ENCODE measurements around the gene POU4F1. TPM values are rescaled to one million over a fixed set of nuclear protein-coding genes. Genes with fewer than 3 reads are reported as not detected.
A peak's percentile ranks its signal among the peaks of the same experiment; 100 is the strongest.

Gene POU4F1
- total and polyA plus RNA-seq, 2 of the 13 experiments (the other 11 are each of a cell fraction or from before 2014, with no cell fraction given): 1.0 to 1.1 TPM

- TF ChIP-seq HNF4G (IDR thresholded peaks at IDR 0.05; ENCODE audit: borderline replicate concordance, low read depth, low read length) (no peak), HNF4G (CRISPR knock-in tag; IDR thresholded peaks at IDR 0.05; ENCODE audit: borderline replicate concordance, low read depth) (no peak), PAWR (CRISPR knock-in tag; IDR thresholded peaks at IDR 0.05; ENCODE audit: borderline replicate concordance) (no peak), SIX4 (CRISPR knock-in tag; IDR thresholded peaks at IDR 0.05) (no peak), BRF2 (CRISPR knock-in tag; IDR thresholded peaks at IDR 0.05) (no peak), STAG1 (CRISPR knock-in tag; IDR thresholded peaks at IDR 0.05) (no peak), ZNF674 (CRISPR knock-in tag; IDR thresholded peaks at IDR 0.05; ENCODE audit: low read depth) (no peak), MED13 (CRISPR knock-in tag; IDR thresholded peaks at IDR 0.05) (no peak), PBX2 (CRISPR knock-in tag; IDR thresholded peaks at IDR 0.05) (no peak), RBM39 (IDR thresholded peaks at IDR 0.05; ENCODE audit: low read depth, low read length, poor library complexity, severe bottlenecking) (no peak), ARNT (IDR thresholded peaks at IDR 0.05) (no peak), AHDC1 (CRISPR knock-in tag; IDR thresholded peaks at IDR 0.05; ENCODE audit: borderline replicate concordance) (no peak), ZNF567 (CRISPR knock-in tag; IDR thresholded peaks at IDR 0.05; ENCODE audit: borderline replicate concordance) (no peak), U2AF2 (IDR thresholded peaks at IDR 0.05; ENCODE audit: low read depth, low read length) (no peak), FOXC1 (CRISPR knock-in tag; IDR thresholded peaks at IDR 0.05; ENCODE audit: borderline replicate concordance) (no peak), AGO2 (optimal IDR thresholded peaks at IDR 0.05; ENCODE audit: low read depth, low read length) (no peak), ZNF138 (CRISPR knock-in tag; IDR thresholded peaks at IDR 0.05; ENCODE audit: low read depth) (no peak), ZBTB44 (CRISPR knock-in tag; IDR thresholded peaks at IDR 0.05) (0 out of 2 replicates have a peak, but pooled peaks have one; percentile 48), ZNF569 (CRISPR knock-in tag; IDR thresholded peaks at IDR 0.05; ENCODE audit: borderline replicate concordance) (no peak), SMAD3 (CRISPR knock-in tag; IDR thresholded peaks at IDR 0.05) (no peak), ARNTL (CRISPR knock-in tag; IDR thresholded peaks at IDR 0.05) (no peak)
Measured at GRCh38 chr13:78589206-78589605, 14.1 kb downstream of the POU4F1 start (continued).
